ENCODE data around the gene TFCP2L1.
"Not testable (repeated sequence)": the region's sequence is repeated elsewhere in the genome, so short reads cannot be mapped to it uniquely, and the experiment has no call there.

TFCP2L1 gene

DNA sequence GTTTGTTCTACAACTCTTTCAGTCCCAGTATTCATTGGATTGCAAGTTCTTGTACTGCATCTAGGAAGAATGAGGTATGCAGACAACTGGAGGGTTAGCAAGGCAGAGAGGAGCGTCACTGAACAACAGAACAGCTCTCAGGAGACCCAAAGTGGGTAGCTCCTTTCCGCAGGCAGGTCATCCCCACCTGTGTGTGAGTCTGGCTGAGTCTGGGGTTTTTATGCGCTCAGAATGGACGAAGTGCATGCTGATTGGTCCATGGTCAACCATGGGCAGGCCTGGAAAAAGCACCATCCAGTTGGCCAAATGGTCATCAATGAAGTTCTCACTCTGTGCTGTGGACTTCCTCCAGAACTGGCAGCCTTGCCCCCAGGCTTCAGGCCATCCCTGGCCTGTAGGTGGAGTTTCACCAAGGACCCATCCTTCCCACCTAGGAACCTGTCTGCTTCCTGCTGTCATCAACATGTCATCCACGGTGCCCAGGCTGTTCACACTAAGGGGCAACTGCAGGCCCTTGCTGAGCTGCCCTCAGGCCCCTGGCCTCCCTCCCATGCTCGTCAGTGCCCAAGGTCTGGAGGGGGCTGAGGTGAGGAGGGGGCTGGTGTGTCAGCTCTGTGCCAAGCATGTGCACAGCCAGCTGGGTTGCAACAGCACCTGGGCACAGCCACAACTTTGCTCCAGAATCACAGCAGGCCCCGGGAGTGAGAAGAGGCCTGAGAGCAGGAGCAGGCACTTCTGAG lies 11.1 kb upstream of the TFCP2L1 start:
- no peak for DNase-seq (ENCODE audit: low read depth)

- DNase-seq (ENCODE audit: low read depth) = no peak
These were observed 10.2 kb upstream of the TFCP2L1 start for GRCh38 chr2:121294881-121295840.

GRCh38 chr2:121293450-121294325 lies 8.7 kb upstream of the TFCP2L1 start:
- DNase-seq (ENCODE audit: low read depth) = no peak

DNA sequence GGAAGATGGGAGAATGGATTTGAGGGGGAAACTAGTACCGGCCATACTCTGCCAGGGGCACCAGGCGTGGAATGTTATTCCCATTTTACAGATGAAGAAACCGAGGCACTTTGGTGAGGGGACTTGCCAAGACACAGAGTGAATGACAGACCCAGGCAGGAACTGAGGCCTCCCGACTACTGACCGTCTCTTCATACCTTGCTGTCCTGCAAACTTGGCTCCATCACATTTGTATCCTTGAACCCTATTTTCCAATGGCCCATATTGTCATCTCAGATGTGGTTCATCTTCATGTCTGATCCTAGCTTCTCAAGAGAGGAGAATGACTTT lies 6.2 kb upstream of the TFCP2L1 start:
- DNase-seq (ENCODE audit: low read depth) = no peak

GRCh38 chr2:121289271-121289670 lies 4.3 kb upstream of the TFCP2L1 start:
- DNase-seq (ENCODE audit: low read depth) = no peak

- no peak for DNase-seq (ENCODE audit: low read depth)
These were observed 3.6 kb upstream of the TFCP2L1 start for GRCh38 chr2:121288454-121289231.

GRCh38 chr2:121287956-121288355 lies 3.0 kb upstream of the TFCP2L1 start:
- DNase-seq (ENCODE audit: low read depth) = no peak

GRCh38 chr2:121287146-121287798 lies 2.3 kb upstream of the TFCP2L1 start:
- no peak for DNase-seq (ENCODE audit: low read depth)

- DNase-seq (ENCODE audit: low read depth) = no peak
These were observed 1.5 kb upstream of the TFCP2L1 start for GRCh38 chr2:121286506-121286905.

GRCh38 chr2:121285926-121286325 lies 924 bp upstream of the TFCP2L1 start:
- no peak for DNase-seq (ENCODE audit: low read depth)

DNA sequence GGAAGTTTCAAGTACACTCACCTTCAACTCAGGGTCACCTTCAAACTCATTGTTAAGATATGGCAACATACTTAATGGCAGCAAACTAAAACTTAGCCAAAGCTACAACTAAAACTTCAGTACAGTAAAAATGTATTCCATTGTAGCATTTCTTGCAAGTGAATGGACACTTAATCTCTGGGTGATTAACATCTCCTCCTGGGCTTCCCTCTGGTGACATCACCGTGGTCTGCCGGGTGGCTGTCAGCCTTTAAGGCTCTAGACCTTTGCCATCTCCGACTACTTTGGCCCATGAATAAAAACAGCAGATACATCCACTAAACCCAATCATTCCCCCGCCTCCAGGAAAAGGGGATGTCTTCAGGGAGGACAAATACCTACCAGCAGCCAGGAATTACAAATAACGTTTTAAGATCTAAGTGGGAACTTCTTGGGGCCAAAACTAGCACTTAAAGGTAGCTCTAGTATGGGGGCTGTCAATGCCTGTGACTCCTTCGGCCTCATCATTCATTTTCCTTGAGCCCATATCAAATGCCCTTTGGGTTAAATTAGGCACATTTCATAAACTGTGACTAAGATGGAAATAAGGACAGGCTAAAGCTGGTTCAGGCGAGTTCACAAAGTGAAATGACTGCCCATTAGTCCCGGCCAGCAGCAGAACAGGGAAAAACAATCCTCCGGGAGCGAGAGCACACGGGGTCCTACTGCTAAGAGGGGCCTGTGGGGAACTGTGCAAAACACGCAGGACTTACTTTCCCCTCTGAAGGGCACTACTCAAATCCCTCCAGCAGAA lies 1.1 kb downstream of the TFCP2L1 start:
- DNase-seq (ENCODE audit: low read depth) = no peak

GRCh38 chr2:121282800-121283385 lies 2.1 kb downstream of the TFCP2L1 start:
- no peak for DNase-seq (ENCODE audit: low read depth)

DNA sequence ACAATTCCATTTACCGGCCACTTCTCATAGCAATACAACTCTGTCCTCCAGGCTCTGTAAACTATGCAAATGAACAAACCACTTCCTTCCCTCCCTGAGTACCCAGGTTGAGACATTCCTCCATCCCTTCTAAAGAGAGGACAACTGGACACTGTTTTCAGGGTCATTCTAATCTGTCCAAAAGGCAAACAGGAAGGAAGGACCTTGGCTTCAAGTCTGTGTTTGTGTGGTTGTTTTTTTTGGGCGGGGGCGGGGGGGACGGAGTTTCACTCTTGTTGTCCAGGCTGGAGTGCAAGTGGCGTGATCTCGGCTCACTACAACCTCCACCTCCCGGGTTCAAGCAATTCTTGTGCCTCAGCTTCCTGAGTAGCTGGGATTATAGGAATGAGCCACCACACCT lies 3.3 kb downstream of the TFCP2L1 start:
- no peak for DNase-seq (ENCODE audit: low read depth)

DNA sequence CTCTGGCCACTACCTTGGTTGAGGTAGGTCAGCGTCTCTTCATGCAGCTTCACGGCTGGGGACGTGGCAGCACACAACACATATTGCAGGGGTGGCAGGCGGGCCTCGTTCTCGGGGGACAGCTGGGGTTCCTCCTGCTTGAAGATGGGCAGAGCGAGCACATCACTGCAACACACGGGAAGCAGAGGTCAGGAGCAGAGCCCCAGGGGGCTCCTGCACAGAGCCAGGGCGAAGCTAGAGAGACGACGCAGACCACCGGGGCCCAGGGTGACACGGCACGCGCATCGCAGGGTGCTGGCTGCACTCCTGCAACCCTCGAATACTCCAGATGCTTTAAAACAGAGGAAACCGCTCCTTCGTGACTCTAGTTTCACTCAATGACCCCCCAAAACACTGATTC lies 3.9 kb downstream of the TFCP2L1 start:
- no peak for DNase-seq (ENCODE audit: low read depth)

GRCh38 chr2:121279476-121280220 lies 5.4 kb downstream of the TFCP2L1 start:
- DNase-seq (ENCODE audit: low read depth) = no peak

DNA sequence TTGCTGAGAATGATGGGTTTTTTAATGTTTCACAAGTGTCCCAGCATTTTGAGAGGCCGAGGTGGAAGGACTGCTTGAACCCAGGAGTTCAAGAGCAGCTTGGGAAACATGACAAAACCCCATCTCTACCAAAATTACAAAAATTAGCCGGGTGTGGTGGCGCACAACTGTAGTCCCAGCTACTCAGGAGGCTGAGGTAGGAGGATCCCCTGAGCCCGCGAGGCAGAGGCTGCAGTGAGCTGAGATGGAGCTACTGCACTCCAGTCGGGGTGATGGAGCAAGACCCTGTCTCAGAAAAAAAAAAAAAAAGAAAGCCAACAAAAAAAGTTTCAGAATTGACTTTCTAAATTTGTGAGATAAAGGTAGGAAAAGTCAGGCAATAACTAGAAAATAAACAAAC lies 8.7 kb downstream of the TFCP2L1 start:
- DNase-seq (ENCODE audit: low read depth) = no peak

DNA sequence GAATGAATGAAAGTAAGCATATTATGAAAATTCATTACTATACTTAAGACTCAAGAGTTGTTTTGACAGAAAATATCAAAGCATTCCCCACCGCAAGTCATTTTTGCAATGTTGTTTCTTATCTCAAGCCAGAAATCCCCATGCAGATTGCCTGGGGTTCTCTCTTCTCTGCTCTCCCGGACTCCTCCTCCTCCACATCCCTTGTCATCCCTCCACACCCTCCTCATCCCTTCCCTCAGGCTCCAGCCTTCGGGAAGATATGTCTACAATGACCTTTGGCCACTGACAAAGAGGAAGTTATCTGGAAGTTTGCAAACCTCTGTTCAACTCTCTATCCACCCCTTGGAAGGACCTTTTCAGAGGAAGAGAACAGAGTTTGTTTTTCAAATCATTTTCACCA lies 11.9 kb downstream of the TFCP2L1 start:
- DNase-seq (ENCODE audit: low read depth) = no peak

DNA sequence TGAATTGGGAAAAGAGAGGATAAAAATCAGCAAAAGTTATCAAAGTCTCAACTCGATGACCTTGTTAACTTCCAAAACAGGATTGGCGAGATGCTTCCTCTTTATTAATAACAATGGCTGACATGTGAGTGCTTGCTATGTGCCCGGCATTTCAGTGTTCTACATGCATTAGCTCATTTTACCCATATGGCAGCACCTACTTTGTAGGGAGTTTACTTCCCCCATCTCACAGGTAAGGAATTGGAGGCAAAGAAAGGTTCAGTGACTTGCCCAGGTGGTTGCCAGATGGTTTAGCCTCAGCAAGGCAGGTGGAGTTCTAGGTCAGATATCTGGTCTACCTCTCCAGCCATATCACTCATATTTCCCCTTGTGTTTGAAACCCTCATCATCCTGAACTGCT lies 12.4 kb downstream of the TFCP2L1 start:
- DNase-seq (ENCODE audit: low read depth) = no peak

DNA sequence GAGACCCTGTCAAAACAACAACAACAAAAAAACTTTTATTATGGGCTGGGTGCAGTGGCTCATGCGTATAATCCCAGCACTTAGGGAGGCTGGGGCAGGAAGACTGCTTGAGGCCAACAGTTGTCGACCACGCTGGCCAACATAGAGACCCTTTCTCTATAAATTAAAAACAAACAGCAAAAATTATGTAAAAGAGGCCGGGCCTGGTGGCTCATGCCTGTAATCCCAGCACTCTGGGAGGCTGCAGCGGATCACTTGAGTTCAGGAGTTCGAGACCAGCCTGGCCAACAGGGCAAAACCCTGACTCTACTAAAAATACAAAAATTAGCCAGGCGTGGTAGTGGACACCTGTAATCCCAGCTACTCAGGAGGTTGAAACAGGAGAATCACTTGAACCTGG lies 15.6 kb downstream of the TFCP2L1 start:
- not testable (repeated sequence) for DNase-seq (ENCODE audit: low read depth)

Data from stimulated activated CD8-positive, alpha-beta memory T cell treated with anti-CD3 and anti-CD28 coated beads, Interleukin-12 subunit alpha, Interleukin-12 subunit beta, amount 100 ng/mL, for 1 hour (primary cell).